ENCODE data around the gene CCDC102A.

CCDC102A gene

GRCh38 chr16:57537194-57537505 lies 779 bp upstream of the CCDC102A start:
- H3K27me3 ChIP-seq (ENCODE audit: insufficient read depth, insufficient read length), result no peaks in the 10 kb centered on the region
- H3K9me3 ChIP-seq (ENCODE audit: insufficient read depth, low read length), result no peaks in the 10 kb centered on the region
- peak overlapping the region; percentile 60 for H3K4me3 ChIP-seq (ENCODE audit: insufficient read length, low read depth)
- H3K9ac ChIP-seq (ENCODE audit: insufficient read length, low read depth), result peak overlapping the region; percentile 87
- H3K4me1 ChIP-seq (ENCODE audit: insufficient read depth, insufficient read length), result peaks cover 39% of the 10 kb centered on the region
- peaks cover 11% of the 10 kb centered on the region for H3K36me3 ChIP-seq (ENCODE audit: insufficient read depth, insufficient read length, low read length)
- TF ChIP-seq SUZ12 (IDR thresholded peaks at IDR 0.05; ENCODE audit: extremely low read depth, insufficient read depth, insufficient read length) (no peak), YY1 (IDR thresholded peaks at IDR 0.05; ENCODE audit: insufficient read depth, insufficient read length) (no peak), ZNF274 (IDR thresholded peaks at IDR 0.05; ENCODE audit: low read depth, low read length) (no peak)
- no peak for DNase-seq (ENCODE audit: low read depth, low spot score)

GRCh38 chr16:57535680-57536305 lies 578 bp downstream of the CCDC102A start:
- peak; percentile 93 for DNase-seq (ENCODE audit: low read depth, low spot score)
- peaks cover 44% of the 10 kb centered on the region for H3K4me1 ChIP-seq (ENCODE audit: insufficient read depth, insufficient read length)

GRCh38 chr16:57534881-57535658 lies 1.3 kb downstream of the CCDC102A start:
- Histone ChIP-seq H3K9me3 (ENCODE audit: insufficient read depth, low read length) (no peaks in the 10 kb centered on the region), H3K27me3 (ENCODE audit: insufficient read depth, insufficient read length) (no peaks in the 10 kb centered on the region), H3K4me1 (ENCODE audit: insufficient read depth, insufficient read length) (peaks cover 44% of the 10 kb centered on the region), H3K4me3 (ENCODE audit: insufficient read length, low read depth) (no peak overlapping the region), H3K9ac (ENCODE audit: insufficient read length, low read depth) (peak overlapping the region; percentile 58), H3K36me3 (ENCODE audit: insufficient read depth, insufficient read length, low read length) (peaks cover 16% of the 10 kb centered on the region)
- no peak for DNase-seq (ENCODE audit: low read depth, low spot score)
- TF ChIP-seq SUZ12 (IDR thresholded peaks at IDR 0.05; ENCODE audit: extremely low read depth, insufficient read depth, insufficient read length), result no peak
- no peak for TF ChIP-seq ZNF274 (IDR thresholded peaks at IDR 0.05; ENCODE audit: low read depth, low read length)
- TF ChIP-seq YY1 (IDR thresholded peaks at IDR 0.05; ENCODE audit: insufficient read depth, insufficient read length), result no peak

More at GRCh38 chr16:57535680-57536305, 578 bp downstream of the CCDC102A start:
- Histone ChIP-seq H3K4me3 (ENCODE audit: insufficient read length, low read depth) (peak overlapping the region; percentile 60), H3K36me3 (ENCODE audit: insufficient read depth, insufficient read length, low read length) (peaks cover 16% of the 10 kb centered on the region), H3K9me3 (ENCODE audit: insufficient read depth, low read length) (no peaks in the 10 kb centered on the region), H3K27me3 (ENCODE audit: insufficient read depth, insufficient read length) (no peaks in the 10 kb centered on the region), H3K9ac (ENCODE audit: insufficient read length, low read depth) (peak overlapping the region; percentile 87)
- no peak for TF ChIP-seq ZNF274 (IDR thresholded peaks at IDR 0.05; ENCODE audit: low read depth, low read length)
- no peak for TF ChIP-seq SUZ12 (IDR thresholded peaks at IDR 0.05; ENCODE audit: extremely low read depth, insufficient read depth, insufficient read length)

GRCh38 chr16:57534337-57534880 lies 2.0 kb downstream of the CCDC102A start:
- Histone ChIP-seq H3K4me3 (ENCODE audit: insufficient read length, low read depth) (no peak overlapping the region), H3K9me3 (ENCODE audit: insufficient read depth, low read length) (no peaks in the 10 kb centered on the region), H3K36me3 (ENCODE audit: insufficient read depth, insufficient read length, low read length) (peaks cover 16% of the 10 kb centered on the region), H3K27me3 (ENCODE audit: insufficient read depth, insufficient read length) (no peaks in the 10 kb centered on the region), H3K9ac (ENCODE audit: insufficient read length, low read depth) (peak overlapping the region; percentile 23), H3K4me1 (ENCODE audit: insufficient read depth, insufficient read length) (peaks cover 48% of the 10 kb centered on the region)
- TF ChIP-seq ZNF274 (IDR thresholded peaks at IDR 0.05; ENCODE audit: low read depth, low read length) (no peak), SUZ12 (IDR thresholded peaks at IDR 0.05; ENCODE audit: extremely low read depth, insufficient read depth, insufficient read length) (no peak), YY1 (IDR thresholded peaks at IDR 0.05; ENCODE audit: insufficient read depth, insufficient read length) (no peak)
- DNase-seq (ENCODE audit: low read depth, low spot score), result no peak

- DNase-seq (ENCODE audit: low read depth, low spot score), result no peak
- no peaks in the 10 kb centered on the region for H3K9me3 ChIP-seq (ENCODE audit: insufficient read depth, low read length)
- H3K36me3 ChIP-seq (ENCODE audit: insufficient read depth, insufficient read length, low read length), result peaks cover 16% of the 10 kb centered on the region
- TF ChIP-seq YY1 (IDR thresholded peaks at IDR 0.05; ENCODE audit: insufficient read depth, insufficient read length) (no peak), SUZ12 (IDR thresholded peaks at IDR 0.05; ENCODE audit: extremely low read depth, insufficient read depth, insufficient read length) (no peak), ZNF274 (IDR thresholded peaks at IDR 0.05; ENCODE audit: low read depth, low read length) (no peak)
- peak overlapping the region; percentile 46 for H3K9ac ChIP-seq (ENCODE audit: insufficient read length, low read depth)
- no peaks in the 10 kb centered on the region for H3K27me3 ChIP-seq (ENCODE audit: insufficient read depth, insufficient read length)
- no peak overlapping the region for H3K4me3 ChIP-seq (ENCODE audit: insufficient read length, low read depth)
- H3K4me1 ChIP-seq (ENCODE audit: insufficient read depth, insufficient read length), result peaks cover 49% of the 10 kb centered on the region
Measured at GRCh38 chr16:57533431-57534336, 2.7 kb downstream of the CCDC102A start.

GRCh38 chr16:57532266-57532625 lies 4.1 kb downstream of the CCDC102A start:
- no peak for TF ChIP-seq SUZ12 (IDR thresholded peaks at IDR 0.05; ENCODE audit: extremely low read depth, insufficient read depth, insufficient read length)
- TF ChIP-seq YY1 (IDR thresholded peaks at IDR 0.05; ENCODE audit: insufficient read depth, insufficient read length), result no peak
- no peak for TF ChIP-seq ZNF274 (IDR thresholded peaks at IDR 0.05; ENCODE audit: low read depth, low read length)
- no peak for DNase-seq (ENCODE audit: low read depth, low spot score)
- H3K4me1 ChIP-seq (ENCODE audit: insufficient read depth, insufficient read length), result peaks cover 41% of the 10 kb centered on the region
- H3K36me3 ChIP-seq (ENCODE audit: insufficient read depth, insufficient read length, low read length), result peaks cover 16% of the 10 kb centered on the region
- no peaks in the 10 kb centered on the region for H3K27me3 ChIP-seq (ENCODE audit: insufficient read depth, insufficient read length)
- H3K4me3 ChIP-seq (ENCODE audit: insufficient read length, low read depth), result no peak overlapping the region
- H3K9me3 ChIP-seq (ENCODE audit: insufficient read depth, low read length), result no peaks in the 10 kb centered on the region
- peak overlapping the region; percentile 7 for H3K9ac ChIP-seq (ENCODE audit: insufficient read length, low read depth)

Data from NT2/D1 (cell line).